GM18511 (cell line): ENCODE results near the gene PAX8.
"Not testable (repeated sequence)": the region's sequence is repeated elsewhere in the genome, so short reads cannot be mapped to it uniquely, and the experiment has no call there.

Source experiments
- ATAC-seq: cut with Tn5 transposase; IDR thresholded peaks from one replicate; pipeline ENCODE4 v1.9.1; 2021; ENCODE audit warnings: mild to moderate bottlenecking, moderate library complexity; ENCODE audit not compliant: unreplicated experiment

The PAX8 gene

DNA sequence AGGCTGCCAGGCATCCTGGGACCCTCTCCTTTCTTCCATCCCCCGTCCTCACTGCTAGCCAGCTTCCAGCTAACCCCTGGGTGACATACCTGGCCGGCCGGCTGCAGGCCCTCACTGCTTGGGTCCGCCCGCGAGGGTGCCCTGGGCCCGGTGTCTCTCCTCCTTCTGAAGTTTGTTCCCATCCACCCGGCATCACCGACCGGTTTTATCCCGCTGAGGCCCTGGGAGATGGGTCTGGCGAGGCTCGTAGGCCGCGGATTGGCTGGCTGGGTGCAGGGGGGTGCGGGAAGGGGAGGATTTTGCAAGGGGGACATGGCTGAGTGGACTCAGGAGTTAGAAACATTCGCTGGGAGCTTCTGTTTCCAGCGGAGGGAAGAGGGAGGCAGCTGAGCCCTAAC, at the start of gene PAX8:
PAX8 (minus strand) TSS at position 180 of the 398 bp plus-strand sequence. CDS start 527 bp downstream, outside the sequence.
- no peak for ATAC-seq

DNA sequence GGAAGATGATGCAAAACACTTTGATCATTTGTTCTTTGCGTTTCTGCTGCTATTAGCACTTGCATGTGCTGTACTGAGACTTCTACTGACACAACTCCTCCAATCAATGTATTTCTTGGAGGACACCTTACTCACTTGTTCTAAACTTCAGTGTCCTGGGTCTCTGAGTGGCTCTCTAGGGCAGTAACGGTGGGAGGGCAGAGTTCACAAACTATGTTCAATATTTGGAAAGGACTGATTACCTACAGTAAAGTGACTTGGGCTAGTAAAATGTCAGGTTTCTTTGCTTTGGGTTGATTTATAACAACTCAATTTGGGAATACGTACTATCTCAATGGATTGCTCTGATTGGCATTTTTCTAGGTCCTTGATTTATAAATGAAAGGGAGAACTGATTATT, 49.3 kb upstream of the PAX8 start:
- ATAC-seq, result no peak

DNA sequence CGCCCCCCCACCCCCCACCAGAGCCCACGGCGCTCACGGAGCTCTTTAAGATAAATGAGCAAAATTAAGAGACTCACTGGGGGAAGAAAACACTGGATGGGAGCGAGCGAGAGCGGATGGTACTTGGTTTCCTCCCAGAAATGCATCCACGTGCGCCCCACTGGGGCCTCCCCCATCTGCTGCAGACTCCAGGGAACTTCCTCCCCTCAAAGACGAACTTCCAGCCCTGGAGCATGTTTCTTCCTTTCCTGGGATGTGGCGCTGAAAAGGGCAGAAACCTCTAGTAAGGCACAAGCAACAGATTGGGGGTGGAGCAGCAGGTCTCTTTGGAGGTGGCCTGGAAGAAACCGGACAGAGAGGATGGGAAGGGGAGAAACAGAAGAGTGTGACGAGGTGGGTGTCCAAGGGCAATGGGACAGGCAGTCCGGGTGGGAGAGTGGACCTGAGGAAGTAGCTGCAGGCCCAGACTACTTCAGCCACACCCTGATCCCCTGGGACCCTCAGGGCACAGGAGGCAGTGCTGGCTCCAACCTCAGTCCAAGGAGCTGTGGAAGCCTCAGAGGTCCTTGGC, 46.5 kb upstream of the PAX8 start:
- ATAC-seq, result not testable (repeated sequence)

DNA sequence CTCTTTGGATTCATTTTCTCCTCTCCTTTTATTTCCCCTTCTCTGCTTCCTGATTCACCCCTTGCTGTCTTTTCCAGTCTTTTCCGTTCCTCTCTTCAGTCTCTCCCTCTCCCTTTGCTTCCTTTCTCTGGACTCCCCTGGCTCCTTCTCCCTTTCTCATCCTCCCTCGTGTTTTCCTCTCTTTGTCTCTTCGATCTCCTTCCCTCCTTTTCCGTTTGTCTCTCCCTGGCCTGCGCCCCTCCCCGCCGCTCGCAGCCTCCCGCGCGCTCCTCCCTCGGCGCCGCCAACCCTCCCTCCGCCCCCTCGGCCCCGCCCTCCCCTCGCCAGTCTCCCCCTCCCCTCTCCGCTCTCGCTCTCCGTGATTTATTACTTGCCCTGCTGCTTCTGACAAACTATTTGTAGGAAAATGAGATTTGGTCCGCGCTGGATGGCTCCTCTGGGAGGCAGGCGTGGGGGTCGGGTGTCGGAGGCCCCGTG, 46.0 kb upstream of the PAX8 start:
- no peak for ATAC-seq

DNA sequence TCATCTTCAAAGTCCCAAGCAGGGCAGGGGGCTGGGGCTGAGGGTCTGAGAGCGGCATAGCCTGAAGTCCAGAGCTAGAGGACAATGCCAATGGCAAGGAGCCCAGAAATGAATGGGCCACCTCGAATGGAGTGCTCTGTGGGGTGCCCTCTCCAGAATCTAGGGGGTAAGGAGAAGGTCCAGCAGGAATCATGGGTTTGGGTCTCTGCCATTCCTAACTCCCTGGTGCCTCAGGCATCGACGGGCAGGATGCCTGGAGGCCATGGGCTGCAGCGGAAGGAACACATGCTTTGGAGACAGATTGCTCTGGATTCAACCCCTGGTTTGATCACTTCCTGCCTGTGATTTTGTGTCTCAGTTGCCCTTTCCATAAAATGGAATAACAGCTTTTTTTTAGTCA, 44.4 kb upstream of the PAX8 start:
- ATAC-seq, result not testable (repeated sequence)

DNA sequence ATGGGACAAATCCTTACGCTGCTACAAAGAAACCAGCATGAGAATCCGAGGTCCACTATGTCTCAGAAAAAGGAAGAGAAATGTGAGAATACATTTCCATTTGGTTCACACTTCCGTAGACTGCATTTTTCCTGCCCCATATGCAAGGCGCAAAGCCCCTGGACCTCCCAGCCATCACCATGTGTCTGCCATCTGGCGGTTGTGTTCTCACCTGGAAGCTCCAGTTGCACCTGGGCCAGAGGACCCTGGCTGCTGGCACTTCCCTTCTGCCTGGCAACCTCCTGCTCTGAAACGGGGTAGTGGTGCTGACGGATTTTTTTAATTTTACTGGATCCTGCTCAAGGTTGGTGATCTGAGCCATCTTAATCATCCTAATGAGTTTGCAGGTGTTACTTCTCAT, 41.4 kb upstream of the PAX8 start:
- not testable (repeated sequence) for ATAC-seq

DNA sequence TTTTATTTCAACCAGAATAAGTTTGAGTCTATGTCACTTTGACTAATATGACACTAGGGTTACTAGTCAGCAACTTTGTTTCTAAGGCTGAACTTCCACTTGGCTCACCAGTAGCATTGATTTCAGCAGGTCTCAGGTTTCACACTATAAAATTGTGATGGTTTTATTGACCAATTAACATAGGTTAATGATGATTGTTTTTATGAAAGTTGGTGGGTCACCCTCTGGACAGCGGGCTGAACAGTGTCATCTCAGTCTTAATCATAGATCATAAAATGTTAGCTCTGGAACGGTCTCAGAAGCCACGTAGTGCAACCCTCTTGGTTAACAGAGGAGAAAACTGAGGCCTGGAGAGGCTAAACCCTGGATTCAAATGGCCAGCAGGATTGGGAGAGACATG, 40.2 kb upstream of the PAX8 start:
- ATAC-seq, result not testable (repeated sequence)

DNA sequence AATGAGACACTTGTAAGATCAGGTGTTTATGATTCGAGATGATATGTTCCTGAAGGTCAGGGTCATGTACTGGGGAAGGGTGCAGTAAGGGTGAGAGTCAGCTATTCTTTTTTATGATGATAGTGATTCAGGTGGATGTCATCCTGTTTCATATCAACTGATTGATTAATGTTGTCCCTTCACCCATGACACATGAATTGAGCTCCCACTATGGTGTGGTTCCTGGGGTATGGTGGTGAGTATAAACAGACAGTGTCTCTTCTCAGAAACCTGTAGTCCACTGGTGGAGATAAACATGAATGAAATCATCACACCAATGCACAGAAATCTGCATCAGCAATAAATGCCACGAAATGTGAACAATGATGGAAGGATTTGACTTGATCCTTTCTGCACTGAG, 37.4 kb upstream of the PAX8 start:
- no peak for ATAC-seq

DNA sequence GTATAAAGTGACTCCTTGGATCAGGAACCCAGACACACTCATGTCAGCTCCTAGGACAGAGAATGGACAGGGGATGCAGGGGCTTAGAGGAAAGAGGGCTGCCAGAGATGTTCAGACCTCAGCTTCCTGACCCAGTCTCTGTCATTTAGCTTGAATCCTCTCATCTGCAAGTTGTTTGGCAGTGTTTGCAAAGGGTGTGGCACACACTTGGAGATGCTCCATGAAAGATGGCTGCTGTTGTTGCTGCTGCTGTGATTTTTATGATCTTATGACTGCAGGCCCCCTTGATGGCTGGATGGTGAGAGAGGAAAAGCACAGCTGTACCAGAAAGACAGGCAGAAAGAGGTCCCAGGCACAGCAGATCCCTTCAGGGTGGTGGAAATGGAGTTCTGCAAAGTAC, 35.9 kb upstream of the PAX8 start:
- not testable (repeated sequence) for ATAC-seq

DNA sequence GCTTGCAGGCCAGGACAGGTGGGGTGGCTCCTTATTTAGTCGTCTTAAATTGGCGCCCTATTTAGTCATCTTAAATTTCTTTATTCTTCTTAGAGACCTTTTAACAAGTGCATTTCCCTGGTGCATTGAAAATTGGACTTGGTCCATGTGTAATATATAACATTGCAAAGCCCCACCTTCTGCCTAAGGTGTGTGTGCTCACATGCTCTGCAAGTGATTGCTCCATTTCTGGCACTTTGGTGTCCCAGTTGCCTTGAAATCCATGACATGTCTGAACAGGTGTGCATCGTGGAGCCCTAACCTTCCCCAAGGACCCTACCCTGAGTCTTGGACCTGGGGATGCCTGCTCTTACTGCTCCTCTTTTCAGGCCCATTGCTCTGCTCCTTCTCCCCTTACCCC, 35.5 kb upstream of the PAX8 start:
- not testable (repeated sequence) for ATAC-seq

DNA sequence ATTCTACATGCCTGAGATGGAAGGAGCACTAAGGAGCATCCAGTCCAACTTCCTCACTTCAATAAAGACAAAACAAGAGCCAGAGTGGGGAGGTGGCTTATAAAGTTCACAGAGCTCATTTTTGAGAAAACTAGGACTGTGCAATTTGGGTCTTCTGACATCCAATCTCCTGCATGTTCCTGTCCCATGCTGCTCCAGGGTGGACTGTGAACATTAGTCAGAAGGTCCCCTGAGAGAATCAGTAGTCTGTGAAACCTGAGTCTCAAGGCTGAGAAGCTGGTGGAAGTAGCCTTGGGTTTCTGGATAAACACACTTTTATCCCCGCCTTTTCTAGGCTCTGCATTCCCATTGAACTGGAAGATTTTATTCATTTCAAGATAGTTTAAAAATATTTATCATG, 33.1 kb upstream of the PAX8 start:
- ATAC-seq, result not testable (repeated sequence)

DNA sequence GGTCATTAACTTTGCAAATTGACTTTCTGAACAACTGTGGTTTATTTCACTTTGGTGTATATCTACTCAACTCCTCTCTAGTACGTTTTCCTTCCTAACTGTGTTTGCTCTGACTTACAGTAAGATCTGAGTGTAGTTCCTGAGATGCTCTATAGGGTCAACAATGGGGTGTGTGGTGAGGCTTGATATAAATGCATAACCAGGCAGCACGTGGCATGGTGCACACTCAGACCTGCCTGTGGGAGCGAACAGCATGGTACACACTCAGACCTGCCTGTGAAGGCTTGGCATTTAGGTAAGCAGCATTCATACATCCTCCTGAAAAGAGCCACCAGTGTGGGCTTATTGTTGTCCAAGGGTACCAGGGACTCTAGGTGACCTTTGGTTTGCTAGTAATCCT, 32.5 kb upstream of the PAX8 start:
- not testable (repeated sequence) for ATAC-seq

DNA sequence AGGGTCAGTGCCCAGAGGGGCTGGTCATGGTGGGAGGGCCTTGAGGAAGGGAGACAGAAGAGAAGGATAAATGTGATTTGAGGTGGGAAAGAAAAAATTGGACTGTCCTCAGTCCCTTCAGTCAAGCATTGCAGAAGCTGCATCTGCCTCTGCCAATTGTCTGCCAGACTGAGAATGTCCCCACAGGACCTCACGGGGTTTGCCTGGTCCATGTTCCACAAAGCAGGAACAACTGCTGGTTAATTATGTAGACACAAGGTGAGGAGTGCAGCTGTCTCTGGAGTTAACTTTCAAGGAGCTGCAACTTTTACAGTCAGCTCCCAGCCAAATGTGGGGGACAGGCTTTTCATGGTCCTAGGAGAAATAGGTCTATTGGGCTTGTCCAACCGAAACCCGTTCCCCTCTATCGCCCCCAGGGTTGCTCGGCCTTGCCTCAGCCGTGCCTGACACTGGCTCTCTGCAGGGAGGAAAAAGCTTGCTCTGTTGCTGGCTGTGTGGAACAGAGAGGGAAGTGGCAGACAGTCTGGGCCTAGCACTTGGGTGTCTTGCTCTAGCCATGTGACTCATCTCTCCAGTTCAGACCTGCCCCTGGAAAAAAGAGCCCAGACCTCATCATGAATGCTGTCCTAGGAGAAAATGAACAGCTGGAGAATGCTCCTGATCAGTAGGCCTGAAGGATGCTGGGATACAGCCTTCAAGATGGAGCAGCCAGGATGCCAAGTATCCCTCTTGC, 31.1 kb upstream of the PAX8 start:
- no peak for ATAC-seq

DNA sequence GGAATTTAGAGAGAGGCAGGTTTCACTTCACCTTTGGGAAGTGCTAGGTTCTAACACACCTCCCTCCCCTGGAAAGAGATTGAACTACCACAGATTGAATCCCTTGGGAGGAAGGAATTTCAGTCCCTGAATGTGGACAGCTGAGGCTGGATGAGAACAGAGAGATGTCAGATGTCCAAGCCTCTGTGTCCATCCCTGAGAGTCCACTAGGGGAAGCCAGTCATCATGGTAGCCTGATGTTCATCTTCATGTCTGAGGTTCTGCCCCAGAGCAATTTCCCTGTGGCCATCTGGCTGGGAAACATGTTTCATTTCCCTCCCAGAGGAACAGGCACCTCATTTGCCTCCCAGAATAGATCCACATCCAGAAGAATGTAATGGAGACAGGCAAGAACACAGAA, 30.1 kb upstream of the PAX8 start:
- not testable (repeated sequence) for ATAC-seq

DNA sequence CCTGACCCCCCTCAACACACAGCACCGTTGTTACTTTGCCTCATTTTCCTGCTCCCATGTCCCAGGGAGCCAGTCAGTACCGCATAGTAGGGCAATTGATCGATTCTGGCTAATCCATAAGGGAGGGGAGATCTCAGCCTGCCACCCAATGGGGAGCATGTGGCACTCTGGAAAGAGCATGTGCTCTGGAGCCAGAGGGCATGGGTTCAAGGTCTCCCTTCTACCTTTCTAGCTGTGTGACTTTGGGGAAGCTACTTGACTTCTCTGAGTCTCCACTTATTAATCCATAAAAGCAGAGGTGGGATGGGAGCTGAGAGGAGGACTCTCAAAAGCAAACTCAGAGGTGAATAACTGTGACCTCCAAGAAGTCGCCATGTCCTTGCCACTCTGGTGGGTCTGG, 27.5 kb upstream of the PAX8 start:
- ATAC-seq, result not testable (repeated sequence)

DNA sequence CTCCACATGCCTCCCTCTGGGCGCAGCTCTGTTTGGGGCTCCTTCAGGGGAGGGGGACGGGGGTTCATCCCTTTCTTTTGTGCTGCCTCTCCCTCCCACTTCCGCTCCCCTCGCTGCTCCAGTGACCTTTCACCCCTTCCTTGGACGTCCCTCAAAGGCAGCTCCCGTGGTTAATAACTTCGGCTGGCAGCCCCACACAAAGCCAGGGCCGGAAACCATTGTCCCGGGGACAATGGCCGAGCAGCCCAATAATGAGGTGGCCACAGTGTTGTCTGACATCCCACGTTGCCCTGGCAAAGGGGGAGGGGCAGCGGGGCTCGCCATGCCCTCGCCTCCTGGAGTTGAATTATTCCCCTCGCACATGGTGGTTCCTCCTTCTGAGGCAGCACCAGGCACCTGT, 27.0 kb upstream of the PAX8 start:
- not testable (repeated sequence) for ATAC-seq

DNA sequence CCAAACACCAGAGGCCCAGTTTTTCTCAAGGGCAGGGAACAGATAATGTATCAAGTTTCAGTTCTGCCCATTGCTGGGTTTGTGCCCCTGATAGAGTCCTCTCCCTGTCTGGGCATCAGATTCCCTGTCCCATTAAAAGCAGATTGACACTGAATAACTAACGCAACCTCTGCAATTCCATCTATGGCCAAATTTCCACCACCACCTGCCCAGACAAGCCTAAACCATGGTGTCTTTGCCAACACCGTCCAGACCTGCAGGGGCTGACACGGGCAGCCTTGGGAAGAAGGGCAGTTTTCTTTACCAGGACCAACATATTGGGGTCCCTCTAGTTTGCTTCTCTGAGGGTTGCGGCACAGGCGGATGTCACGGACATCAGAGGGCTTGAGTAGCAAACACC, 26.4 kb upstream of the PAX8 start:
- ATAC-seq, result no peak

DNA sequence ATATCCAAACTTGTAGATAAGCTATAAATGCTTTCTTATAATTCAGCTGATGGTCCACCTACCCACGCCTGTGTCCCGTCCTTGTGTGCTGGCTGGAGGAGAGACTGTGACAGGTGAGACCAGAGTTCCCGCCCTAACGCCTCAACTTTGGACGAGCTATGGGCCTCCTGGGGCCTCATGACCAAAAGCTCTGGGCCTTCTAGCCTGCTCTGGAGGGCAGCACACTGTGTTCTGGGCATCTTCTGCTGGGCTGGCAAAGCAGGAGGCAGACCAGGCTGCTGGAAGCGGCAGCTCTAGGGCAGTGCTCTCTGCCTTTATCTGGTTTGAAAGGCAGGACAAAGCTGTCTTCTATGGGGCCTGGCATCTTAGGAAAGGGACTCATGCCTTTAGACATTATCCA, 26.0 kb upstream of the PAX8 start:
- no peak for ATAC-seq

DNA sequence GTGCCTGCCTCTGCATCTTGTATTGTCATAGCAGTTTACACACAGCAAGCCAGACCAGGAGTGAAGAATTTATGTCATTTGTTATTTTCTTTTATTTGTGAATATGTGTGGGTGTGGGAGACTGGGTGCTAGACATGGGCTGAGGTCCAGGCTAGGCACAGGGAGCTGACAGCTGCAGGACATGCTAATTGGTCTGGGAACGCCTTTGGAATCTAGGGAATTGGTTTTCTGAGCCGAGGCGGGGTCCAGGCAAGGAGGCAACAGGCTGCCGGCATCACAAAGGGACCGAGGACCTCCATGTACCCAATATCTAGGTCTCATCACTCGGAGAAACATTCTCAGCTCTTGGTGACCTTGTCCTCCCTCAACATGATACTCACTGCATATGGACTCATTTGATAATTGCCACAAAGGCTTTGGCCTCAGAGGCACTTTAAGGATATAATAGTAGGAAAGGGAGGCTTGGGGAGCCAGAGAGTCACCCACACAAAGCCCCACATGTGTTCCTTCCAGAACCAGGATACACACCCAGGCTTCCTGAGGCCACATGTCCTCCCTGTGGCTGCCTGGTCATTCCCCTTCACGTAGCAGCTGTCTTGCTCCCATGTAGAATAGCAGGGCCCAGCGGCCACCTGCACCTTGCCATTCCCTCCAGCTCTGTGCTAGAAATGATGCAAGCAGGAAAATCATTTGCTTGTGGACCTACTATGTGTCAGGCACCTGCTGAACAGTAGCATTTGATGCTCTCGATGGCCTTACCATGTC, 23.7 kb upstream of the PAX8 start:
- not testable (repeated sequence) for ATAC-seq

DNA sequence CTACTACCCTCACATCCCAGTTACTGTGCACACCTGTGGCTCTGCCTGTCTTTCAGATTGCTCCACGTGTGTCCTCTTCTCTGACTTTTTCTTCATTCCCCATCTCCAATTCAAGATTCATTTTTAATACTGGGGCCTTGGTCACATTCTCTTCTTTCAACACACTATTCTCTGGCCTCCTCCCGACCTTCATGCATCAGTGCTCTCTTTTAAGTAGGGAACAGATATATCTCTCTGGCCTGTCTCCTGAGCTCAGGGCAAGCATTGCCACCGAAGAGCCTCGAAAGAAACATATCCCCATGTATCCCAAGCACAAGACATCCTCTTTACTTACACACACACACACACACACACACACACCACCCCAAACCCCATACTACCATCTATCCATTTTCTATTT, 21.6 kb upstream of the PAX8 start:
- no peak for ATAC-seq

DNA sequence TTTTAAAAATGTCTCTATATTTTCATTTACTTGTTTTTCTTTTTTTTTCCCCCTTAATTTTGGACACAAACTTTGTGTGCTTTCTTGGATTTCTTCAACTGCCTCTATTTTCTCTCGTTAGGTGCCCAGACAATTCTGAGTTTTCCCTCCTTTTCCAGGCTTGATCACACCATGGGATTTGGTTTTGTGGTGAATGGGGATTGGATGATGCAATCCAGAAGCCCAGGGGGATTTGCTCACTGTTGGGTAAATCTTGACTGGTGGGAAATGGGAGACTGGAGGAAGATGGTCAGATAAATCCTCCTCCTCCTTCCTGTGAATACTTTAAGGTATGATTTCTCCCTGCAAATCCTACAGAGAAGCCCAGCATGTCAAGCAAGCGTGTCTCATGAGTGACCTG, 19.5 kb upstream of the PAX8 start:
- no peak for ATAC-seq

DNA sequence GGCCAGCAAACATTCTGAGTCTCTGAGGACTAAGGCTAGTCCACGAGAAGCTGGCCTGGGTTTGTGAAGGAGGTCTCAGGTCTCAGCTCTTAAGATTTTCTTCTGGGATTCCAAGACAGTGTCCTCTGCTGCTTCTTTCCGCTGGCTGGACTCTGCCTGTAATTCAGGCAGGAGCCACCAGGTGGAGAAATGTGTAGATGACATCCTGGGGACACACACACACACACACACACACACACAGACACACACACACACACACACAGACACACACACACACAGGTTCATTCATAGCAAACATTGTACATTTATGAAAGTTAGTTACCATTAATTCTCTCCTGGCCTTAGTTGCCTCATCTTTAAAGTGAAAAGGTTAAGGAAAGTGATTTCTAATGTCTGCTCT, 18.9 kb upstream of the PAX8 start:
- ATAC-seq, result not testable (repeated sequence)
